ENCODE data around the gene SLC37A1. TPM values are rescaled to one million over a fixed set of nuclear protein-coding genes. Genes with fewer than 3 reads are reported as not detected.
"Not testable (repeated sequence)": the region's sequence is repeated elsewhere in the genome, so short reads cannot be mapped to it uniquely, and the experiment has no call there.

Gene SLC37A1
- total RNA-seq, 1 experiment from 2014 or later, result not detected

DNA sequence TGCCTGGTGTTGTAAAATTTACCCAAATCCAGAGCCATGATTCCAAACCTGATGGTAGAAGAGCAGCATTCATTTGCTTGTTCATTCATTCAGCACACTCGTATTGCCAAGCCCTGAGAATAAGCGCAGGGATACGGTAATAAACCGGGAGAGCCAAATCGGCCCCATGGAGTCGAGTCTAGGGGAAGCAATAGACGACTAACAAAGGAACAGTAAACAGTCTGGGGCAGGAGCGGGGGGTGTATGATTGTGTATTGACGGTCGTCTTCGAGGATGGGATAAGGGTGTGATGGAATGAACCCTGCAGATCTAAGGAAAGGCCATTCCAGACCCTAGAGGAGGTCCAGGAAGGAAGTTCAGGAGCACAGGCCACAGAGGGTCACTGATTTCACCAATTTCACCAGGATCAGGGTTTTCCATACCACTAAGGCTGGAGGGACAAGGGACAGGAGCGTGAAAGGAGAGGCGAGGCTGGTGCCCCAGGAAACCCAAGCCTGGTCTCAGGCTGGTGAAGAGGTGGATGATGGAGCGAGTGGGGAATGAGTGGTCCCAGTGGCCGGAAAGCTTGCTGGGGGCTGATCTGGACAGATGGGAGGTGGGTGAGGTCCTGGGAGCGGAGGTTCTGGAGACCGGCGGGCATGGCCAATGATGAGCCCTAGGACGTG is 78.6 kb downstream of the SLC37A1 start:
- no peak for DNase-seq (ENCODE audit: low read depth)

DNA sequence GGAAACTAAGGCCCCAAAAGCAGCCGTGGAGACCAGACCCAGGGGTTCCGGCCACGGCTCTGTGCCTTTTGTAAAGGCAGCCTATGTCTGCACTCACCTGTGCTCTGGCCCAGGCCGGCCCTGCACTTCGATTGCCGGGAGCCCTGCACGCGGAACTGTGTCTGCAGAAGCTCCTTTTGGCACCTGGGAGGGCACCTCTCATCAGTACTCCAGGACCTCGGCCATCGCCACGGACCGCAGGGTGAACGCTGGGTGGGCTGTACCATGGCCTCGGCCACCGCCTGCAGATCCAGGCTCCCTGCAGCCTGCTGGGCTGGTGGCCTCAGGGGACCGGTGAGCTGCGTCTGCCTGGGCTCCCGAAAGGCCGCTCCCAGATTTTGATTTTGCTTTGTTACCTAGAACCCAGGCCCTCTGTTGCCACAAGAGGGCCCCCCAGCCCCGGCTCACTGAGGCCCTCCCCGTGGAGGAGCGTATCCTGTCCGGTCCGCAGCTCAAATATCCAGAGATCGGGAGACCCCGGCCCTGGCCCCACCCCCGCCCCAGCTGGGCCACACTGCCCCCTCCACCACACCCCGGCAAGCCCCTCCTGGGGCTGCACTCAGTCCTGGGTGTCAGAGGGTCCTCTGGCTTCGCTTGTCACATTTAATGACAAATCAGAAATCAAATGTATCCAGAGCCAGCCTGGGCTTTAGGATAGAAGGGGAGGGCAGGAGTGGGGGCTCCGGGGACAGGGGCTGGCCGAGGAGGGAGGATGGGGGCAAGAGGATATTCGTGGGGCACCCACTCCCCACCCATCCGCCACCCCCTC is 79.6 kb downstream of the SLC37A1 start:
- DNase-seq (ENCODE audit: low read depth), result peak; percentile 13

DNA sequence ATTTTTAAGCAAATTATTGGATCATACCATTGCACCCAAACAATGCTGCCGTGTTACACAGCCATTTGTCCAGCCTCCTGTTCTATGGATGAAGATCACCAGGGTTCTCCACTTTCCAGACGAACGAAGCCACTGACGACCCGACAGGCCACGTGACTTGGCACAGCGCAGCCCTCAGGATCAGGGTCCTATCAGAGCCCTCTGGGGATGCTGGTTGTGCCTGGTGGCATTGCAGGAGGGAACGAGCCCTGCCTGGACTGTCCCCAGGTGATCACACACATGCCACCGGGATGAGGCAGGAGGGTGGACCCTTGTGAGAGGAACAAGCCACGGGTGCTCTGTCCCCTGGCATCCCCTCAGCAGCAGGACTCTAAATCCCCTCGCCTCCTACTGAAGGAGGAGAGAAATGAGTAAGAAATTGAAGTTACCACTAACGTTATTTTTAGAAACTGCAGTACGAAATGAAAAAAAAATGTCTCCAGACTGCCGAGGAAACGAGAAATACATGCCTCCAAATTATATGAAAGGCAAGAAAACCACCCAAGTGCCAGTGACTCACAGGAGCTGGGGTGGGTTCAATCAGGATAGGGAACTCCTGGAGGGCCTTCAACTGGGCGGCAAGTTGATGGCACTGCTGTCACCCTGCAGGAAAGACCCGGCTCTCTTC is 81.1 kb downstream of the SLC37A1 start:
- no peak for DNase-seq (ENCODE audit: low read depth)

DNA sequence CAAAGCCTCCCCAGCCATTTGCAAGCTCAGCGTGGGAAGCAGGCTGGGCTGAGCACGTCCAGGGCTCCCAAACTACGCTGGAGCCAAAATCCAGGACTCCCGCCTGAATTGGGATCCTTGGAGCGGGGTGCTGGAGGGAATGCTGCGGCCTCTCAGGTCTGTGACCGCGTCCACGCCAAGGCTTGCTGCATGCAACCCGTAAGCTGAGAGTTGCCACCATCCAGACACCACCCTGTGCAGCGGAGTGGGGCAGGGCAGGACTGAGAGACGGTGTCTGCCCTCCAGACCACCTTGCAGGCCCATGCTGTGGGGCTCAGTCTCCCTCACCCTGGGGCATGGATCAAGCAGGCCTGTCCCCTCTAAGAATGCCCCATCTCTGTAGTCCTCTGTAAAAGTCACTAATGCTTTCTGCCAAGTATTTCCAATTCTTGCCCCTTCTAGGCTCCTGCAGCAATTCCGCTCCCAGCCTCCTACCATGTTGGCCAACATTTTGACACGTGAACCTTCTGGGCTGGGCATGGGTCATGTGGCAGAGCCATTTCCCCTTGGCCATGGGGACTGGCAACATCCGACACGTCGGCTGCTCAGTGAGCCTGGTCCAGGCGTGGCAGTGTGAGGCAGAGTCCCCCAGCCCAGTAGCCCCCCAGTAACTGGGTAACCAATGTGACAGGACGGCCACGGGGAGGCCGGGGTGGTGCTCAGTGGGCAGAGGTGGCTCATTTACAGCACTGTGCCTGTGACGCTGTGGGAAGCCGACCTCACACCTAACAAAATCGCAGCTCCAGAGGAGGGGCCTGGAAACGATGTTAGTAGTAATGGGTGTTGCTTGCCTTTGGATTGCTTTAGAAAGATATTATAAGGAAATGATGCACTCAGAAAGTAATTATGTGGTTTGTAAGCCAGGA is 81.9 kb downstream of the SLC37A1 start:
- DNase-seq (ENCODE audit: low read depth), result no peak

DNA sequence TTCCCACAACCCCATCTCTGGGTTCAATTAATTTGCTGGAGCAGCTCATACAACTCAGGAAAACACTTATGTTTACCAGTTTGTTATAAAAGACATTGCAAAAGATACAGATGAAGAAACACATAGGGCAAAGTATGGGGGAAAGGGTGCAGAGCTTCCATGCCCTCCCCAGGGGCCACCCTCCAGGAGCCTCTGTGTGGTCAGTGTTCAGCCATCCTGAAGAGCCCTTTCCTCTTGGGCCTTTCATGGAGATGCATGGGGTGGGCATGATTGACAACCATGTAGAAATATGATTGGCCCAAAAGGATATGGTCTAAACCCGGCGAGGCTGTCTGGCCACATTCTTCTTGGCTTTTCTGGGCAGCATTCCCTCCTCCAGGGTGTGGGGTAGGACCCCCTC is 83.0 kb downstream of the SLC37A1 start:
- DNase-seq (ENCODE audit: low read depth), result no peak

DNA sequence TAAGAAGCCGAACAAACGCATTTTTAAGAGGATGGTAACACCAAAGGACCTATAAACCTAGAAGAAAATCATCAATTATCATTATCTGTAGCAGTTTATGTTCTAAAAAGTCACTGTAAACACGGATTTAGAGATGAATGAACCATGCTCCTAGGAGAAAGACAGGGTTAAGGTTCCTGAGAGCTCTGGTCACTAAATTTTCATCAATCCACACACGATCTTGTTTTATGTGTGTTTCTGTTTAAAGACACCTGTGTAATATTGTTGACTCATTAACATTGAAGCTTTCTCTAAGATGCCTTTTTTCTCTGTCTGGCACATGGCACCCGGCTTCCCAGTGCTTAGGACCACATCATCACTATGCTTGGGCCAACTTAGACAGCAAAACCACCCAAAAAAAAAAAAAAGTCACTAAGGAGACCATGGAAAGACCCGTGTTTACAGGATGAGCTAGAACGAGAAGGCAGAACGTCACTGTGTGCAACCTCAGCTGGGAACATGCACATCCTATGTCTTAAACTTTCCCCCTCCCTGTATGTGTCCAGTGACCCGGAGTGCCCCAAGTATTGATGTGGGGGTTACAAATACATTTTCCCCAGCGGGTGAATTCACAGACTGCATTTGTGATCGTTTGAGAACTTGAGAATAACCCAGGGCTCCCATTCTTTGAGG is 84.0 kb downstream of the SLC37A1 start:
- DNase-seq (ENCODE audit: low read depth), result no peak

DNA sequence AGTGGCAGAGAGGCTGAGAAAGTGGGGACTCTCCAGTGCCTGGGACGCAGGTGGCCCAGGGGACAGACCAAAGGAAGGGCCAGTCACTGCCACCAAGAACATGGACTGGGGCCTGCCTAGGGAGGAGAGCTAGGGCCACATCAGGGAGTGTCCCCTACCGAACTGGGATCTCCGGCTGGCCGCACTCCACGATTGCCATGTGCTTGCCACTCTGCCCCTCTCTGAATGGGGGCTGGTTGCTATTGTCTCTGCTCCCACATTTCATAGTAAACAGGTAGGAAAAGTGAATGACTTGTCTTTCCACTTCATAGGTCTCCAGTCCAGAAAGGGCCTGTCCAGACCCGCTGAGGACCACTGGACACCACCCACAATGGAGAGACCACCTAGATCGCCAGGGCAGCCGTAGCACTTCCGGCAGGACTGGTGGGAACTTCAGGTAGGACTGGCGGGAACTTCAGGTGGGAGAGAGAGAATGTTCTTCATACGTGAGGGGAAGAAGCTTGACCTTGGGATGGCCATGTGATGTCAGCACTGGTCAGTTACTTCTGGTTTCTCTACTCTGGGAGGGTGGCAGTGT is 84.6 kb downstream of the SLC37A1 start:
- no peak for DNase-seq (ENCODE audit: low read depth)

DNA sequence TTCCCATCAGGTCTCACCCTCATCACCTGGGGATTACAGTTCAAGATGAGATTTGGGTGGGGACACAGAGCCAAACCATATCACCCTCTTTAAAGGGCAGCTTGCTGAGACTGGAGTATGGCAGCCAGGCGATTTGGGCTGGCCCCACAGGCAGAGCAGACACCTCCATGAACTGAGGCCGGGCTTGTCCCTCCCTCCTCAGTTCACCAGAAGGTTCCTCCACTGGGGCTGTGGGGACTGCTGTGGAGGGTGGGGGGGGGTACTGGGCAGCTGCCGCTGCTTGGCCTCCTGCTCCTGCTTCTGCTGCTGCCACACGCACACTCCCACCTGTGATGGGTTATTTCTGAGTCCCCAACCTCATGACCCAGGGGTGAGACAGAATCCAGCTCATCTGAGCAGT is 85.8 kb downstream of the SLC37A1 start:
- DNase-seq (ENCODE audit: low read depth), result no peak

DNA sequence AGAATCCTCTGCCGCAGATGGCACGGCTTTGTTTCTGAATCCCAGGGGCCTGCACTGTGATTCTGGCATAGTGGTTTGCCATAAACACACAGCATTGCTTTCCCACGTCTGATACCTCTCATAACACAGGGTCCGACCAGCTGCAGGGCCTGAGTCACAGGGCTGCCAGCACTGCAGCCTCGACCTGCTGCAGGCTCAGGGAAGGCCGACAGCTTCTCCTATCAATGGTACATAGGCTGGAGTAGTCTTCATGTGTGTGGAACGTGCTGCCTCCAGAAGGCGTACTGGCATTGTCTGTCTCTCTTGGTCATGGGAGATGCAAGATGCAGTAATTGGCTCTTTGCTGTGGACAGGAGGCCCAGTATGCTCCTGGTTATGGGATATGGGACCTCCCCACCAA is 86.3 kb downstream of the SLC37A1 start:
- no peak for DNase-seq (ENCODE audit: low read depth)

DNA sequence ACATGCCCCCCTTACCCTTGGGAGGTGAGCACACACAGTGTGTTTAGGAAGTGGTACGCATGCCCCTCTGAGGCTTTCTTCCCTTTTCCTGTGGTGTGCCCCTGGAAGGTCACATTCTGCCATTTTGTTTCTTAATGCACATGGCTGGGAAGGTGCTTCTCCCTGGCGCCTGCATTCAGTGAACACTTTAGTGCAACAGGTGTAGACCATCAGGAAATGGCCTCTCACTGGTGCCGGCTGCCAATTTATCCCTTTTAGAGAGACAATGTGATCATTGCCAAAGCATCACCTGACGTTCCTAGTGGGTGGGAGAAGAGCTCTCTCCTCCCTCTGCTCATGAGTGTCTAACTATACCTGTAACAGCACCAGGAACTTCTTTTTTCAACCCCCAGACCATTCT is 88.0 kb downstream of the SLC37A1 start:
- no peak for DNase-seq (ENCODE audit: low read depth)

DNA sequence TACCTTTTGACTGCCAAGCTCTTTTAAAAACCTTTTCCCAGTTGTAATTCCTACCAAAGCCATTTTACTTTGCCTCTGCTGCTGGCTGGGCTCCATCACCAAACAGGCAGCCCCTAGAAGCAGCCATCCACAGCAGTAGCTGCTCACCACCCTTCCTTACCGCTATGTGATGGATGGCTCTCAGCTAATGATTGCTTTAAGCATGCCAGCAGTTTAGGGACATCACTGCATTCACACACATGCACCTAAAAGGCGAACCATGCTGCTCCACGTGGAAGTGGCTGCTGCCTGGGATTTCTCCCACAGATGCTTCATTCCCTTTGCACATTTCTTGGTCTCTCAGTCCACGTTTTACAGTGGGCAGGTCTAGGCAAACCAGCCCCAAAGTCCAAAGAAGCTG is 93.5 kb downstream of the SLC37A1 start:
- no peak for DNase-seq (ENCODE audit: low read depth)

DNA sequence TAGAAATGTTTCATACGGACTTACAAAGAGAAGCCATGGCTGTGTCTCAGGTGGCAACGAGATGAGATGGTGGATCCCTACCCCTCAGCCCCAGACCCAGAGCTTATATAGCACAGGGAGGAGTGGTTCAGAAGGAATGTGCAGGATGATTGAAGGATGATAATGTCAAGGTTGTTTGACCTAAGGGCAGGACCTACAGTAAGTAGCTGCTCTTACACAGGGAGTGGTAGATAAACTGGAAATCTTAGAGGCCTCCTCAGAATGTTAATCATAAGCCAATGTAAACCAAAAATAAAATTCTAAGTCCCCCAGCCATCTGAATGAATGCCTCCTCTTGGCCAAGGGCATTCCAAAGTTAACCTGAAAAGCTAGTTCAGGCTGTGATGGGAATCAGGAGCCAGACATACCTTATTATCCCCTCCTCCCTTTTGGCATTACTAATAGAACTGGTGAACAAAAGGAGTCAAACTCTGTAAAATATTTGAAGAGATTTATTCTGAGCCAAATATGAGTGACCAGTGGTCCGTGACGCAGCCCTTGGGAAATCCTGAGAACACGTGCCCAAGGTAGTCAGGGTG is 94.0 kb downstream of the SLC37A1 start:
- DNase-seq (ENCODE audit: low read depth), result no peak

DNA sequence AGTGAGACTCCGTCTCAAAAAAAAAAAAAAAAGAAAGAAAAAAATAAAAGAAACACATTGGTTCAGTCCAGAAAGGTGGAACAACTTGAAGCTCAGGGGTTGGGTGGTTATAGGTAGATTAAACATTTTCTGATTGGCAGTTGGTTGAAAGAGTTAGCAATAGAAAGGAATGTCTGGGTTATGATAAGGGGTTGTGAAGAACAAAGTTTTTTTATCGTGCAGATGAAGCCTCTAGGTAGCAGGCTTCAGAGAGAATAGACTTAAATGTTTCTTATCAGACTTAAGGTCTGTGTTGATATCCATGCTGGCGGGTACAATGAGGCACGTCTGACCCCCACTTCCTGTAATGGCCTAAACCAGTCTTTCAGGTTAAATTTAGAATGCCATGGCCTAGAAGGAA is 94.8 kb downstream of the SLC37A1 start:
- DNase-seq (ENCODE audit: low read depth), result no peak

DNA sequence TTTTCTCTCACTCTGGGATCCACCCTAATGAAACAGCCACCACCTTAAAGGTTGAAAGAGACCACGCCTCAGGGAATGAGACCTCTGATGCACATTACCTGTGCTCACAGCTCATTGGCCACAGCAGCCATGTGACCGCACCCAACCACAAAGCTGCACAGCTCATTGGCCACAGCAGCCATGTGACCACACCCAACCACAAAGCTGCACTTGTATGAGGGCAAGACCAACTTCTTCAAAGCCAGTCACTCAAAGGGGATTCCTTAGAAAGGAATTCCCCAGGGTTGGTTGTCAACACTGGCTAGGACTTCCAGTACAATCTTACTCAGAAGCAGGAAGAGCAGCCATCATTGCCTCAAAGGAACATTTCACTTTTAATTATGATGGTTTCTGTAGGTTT is 96.2 kb downstream of the SLC37A1 start:
- DNase-seq (ENCODE audit: low read depth), result no peak

DNA sequence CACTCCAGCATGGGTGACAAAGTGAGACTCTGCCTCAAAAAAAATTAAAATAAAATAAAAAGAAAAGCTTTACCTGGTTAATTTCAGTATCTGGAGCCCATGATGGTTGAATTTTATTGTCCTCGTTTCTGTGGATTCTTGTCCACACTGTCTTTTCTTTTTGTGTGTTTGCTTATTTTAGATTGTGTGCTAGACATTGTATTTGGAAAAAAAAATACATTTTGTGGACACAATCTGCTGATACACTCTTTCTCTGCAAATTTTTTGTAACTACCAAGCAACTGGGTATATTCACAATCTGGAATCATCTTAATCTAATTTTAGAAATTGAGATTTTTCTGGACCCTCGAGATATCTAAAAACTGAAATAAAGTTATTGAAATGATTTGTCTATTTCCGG is 98.2 kb downstream of the SLC37A1 start:
- DNase-seq (ENCODE audit: low read depth), result no peak

DNA sequence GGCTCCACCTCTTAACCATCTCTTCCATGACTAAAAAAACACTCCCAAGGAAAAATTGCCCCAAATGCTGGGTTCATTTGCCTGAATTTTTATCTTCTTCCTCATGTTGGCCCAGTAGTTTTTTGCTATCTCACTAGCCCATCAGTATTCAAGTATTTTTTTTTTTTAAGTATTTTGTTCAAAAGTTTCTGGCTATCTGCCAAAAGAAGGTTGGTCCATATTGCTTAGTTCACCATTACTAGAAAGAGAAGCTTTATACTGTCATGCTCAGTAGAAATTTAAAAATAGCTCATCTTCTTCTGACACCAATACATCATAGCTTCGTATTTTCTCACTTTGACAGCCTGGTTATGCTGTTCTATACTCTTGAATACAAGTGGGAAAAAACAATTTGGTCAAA is 98.7 kb downstream of the SLC37A1 start:
- DNase-seq (ENCODE audit: low read depth), result no peak

DNA sequence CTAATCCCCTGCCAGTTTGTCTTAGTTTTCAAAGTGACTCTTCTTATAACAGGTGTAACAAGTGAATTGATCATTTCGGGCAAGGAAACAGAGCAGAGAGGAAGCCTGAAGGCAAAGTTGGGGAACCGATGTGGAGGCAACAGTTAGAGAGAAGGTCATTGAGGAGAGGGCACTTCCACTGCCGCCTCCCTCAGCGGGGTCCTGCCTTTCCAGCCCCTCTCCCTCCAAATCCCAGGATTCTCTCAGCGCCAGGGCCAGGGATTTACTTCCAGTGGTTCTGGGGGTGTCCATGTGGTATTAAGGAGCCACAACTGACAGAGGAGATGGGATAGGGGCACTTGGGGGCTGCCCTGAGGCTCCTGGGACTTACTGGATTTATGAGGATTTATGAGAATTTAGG is 100.1 kb downstream of the SLC37A1 start:
- DNase-seq (ENCODE audit: low read depth), result no peak

DNA sequence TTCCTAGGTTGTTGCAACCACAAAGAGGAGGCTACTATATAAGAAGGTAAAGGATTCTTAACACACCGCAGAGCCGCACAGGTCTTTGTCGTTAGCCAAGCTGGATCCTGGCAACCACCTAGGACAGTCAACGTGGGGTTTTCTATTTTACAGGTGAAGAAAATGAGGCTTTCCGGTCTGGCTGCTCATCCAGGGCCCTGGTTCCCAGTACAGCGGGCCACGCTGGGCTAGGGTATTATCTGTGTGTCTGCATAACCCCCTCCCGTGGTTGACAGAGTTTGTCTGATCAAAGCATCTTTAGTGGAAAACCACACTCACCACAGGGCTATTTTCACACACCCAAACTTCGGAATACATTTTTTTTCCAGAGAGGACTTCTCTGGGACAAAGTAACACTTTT is 100.7 kb downstream of the SLC37A1 start:
- no peak for DNase-seq (ENCODE audit: low read depth)

DNA sequence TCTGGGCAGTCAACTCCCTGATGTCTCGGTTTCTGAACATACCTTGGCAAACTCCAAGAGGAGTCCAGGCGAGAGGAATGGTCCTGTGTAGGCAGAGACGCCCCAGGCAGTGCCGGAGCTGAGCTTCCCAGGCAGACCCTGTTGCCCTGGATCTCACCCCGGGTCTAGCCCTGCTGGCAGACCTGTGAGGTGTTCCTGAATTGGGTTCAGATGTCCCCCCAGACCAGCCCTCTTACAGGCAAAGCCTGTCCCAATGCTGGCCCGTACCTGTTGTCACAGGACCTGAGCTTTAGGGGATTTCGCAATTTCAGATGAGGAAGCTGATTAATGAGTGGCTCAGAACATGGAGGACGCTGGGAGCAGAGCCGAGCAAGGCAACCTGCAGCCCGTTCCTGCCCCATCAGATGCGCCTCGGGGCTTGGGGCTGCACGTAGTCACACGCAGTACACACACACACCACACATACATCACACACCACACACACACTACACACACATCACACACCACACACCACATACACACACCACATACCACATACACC is 101.2 kb downstream of the SLC37A1 start:
- DNase-seq (ENCODE audit: low read depth), result no peak

DNA sequence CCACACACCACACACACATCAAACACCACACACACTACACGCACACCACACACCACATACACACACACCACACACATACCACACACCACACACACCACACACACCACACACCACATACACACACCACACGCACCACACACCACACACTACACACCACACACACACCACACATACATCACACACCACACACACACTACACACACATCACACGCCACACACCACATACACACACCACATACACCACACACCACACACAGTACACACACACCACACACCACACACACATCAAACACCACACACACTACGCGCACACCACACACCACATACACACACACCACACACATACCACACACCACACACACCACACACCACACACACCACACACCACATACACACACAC is 101.7 kb downstream of the SLC37A1 start:
- not testable (repeated sequence) for DNase-seq (ENCODE audit: low read depth)
